Urinary bladder (tissue), 4 donors: ENCODE data around the gene PCSK6. TPM values are rescaled to one million over a fixed set of nuclear protein-coding genes. Genes with fewer than 3 reads are reported as not detected.

Source experiments
- DNase-seq: peaks from one replicate; pipeline ENCODE4 v3.0.0-alpha.2; 2015; ENCODE audit errors: extremely low spot score
- H3K27ac ChIP-seq: one replicate; pipeline ENCODE4 v1.5.1; 2013; ENCODE audit warnings: low read depth, mild to moderate bottlenecking, moderate library complexity
- H3K36me3 ChIP-seq: one replicate; pipeline ENCODE4 v1.6.1; 2013; ENCODE audit warnings: mild to moderate bottlenecking, moderate library complexity; ENCODE audit not compliant: insufficient read depth
- H3K4me1 ChIP-seq: one replicate; pipeline ENCODE4 v1.6.1; 2013; ENCODE audit warnings: mild to moderate bottlenecking, moderate library complexity; ENCODE audit not compliant: insufficient read depth
- H3K4me3 ChIP-seq: one replicate; pipeline ENCODE4 v1.5.1; 2013; ENCODE audit warnings: low read depth, low read length
- WGBS: extraction: QIAGEN DNeasy Blood & Tissue Kit; methylation state at CpG from one replicate; pipeline ENCODE4 v1.1.7; 2013; 5-methylcytosine and 5-hydroxymethylcytosine counted together
- polyA plus RNA-seq: library from polyadenylated mRNA; stranded (reverse); fragments of 200-250 nt; gene quantifications from one replicate; pipeline ENCODE4 v1.2.3, GENCODE V29; 2013
- total RNA-seq: library from RNA; depleted of rRNA; stranded (reverse); fragments of >200 nt; gene quantifications from one replicate; pipeline ENCODE4 v1.2.3, GENCODE V29; 2014
- donor health status: healthy with polysubstance abuse.
- donor health status: healthy.

PCSK6 gene
- total and polyA plus RNA-seq, 2 donors: 2.5 to 14.1 TPM

DNA sequence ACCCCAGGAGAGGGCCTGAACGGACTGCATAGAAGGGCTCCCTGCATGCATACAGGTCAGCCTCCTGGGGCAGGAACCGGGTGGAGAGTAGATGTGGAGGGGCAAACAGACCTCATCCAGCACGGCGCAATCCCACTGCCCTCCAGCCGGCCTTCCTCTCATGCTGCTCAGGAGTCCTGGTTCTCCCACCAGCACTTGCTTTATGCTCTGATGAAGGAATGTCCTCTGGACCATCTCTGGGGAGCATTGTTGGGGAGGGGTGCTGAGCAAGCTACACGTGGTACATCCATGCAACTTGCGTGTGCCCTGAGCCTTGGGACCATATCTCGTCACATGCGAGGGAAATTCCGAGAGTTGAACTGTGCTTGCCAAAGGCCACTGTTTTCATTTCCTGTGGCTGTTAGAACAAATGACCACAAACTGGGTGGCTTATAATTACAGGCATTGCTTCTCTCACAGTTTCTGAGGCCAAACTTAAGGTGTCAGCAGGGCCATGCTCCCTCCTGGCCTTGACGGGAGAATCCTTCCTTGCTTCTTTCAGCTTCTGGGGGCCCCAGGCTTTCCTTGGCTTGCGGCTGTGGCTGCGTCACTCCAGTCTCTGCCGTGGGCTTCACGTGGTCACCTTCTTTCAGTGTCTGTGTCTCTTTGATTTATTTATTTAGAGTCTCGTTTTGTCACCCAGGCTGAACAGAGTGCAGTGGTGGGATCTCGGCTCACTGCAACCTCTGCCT lies 224.4 kb downstream of the PCSK6 start:
- no peak overlapping the region for H3K27ac ChIP-seq
- DNase-seq: no peak
- H3K4me1 ChIP-seq: no peaks in the 10 kb centered on the region
- H3K4me3 ChIP-seq: no peak overlapping the region
- no peaks in the 10 kb centered on the region for H3K36me3 ChIP-seq
- 85% methylated on average over 17 of the region's 17 CpGs for WGBS

DNA sequence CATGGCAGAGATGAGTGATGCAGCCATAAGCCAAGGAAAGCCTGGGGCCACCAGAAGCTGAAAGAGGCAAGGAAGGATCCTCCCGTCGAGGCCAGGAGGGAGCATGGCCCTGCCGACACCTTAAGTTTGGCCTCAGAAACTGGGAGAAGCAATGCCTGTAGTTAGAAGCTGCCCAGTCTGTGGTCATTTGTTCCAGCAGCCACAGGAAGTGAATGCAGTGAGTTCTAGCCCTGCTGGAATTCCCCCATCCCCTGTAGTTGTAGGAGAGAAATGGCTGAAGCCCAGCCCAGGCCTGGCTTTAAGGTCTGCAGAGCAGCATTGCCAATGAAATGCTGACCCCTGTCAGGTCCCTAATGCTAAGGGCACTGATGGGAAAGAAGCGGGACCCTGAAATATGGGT lies 225.5 kb downstream of the PCSK6 start:
- WGBS: 93% methylated on average over 4 of the region's 4 CpGs
- no peak overlapping the region for H3K27ac ChIP-seq
- no peak for DNase-seq

DNA sequence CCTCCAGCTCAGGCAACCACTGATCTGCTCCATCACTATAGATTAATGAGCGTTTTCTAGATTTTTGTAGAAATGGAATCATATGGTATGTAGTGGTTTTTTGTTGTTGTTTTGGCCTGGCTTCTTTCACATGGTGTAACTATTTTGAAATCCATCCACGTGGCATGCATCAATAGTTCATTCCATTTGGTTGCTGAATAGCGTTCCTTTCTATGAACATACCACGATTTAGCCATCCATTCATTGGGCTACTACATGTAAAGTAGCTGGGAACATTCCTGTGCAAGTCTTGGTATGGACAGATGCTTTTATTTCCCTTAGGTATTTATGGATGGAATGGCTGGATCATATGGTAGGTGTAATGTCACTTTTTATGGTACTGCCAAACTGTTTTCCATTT lies 227.0 kb downstream of the PCSK6 start:
- 84% methylated on average over 4 of the region's 4 CpGs for WGBS
- H3K36me3 ChIP-seq: no peaks in the 10 kb centered on the region
- no peak for DNase-seq
- H3K27ac ChIP-seq: no peak overlapping the region
- H3K4me1 ChIP-seq: no peaks in the 10 kb centered on the region
- H3K4me3 ChIP-seq: no peak overlapping the region

More for the DNA sequence above, 225.5 kb downstream of the PCSK6 start:
- Histone ChIP-seq H3K36me3 (no peaks in the 10 kb centered on the region), H3K4me1 (no peaks in the 10 kb centered on the region), H3K4me3 (no peak overlapping the region)

DNA sequence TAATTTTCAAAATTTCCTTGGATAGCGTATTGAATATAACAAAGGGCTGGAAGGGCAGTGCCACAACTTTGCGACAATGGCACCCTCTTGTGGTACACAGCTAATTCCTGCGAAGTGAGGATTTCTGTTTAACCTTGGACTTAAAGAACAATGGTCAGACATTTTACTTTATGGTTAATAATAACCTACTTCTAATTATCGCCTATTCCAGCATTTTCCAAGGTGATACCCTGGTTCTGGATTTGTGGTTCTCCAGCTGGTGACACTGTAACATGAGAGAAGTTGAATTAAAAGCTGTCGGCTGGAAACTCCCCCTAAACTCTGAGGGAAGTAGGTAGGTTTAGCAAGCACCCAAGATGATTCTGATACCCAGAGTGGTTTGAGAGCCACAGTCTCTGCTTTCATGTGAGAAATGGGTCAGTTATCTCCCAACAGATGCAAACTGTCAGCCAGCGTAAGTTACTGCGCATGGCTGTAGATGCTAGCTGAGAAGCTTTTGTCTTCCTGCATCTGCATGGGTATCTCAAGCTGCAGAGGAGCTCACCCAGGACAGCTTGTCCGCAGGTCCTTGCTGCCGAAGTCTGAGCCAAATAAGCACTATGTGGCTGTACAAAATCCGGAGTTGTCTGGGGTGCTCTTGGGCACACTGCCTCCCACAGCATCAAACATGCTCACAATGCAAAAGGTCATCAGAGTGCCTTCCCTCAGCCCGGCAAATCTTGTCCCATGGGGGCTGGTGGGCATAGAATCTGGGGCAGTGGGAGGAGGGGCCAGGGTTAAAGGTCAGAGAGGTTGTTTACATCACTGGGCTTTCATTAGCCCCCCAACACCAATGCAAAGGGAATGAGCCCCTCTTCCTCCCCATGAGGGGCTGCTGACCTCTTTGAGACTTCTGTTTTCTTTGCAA lies 231.0 kb downstream of the PCSK6 start:
- no peak overlapping the region for H3K4me3 ChIP-seq
- DNase-seq: no peak
- WGBS: 28% methylated on average over 11 of the region's 11 CpGs
- H3K36me3 ChIP-seq: no peaks in the 10 kb centered on the region
- H3K4me1 ChIP-seq: no peaks in the 10 kb centered on the region
- H3K27ac ChIP-seq: no peak overlapping the region

DNA sequence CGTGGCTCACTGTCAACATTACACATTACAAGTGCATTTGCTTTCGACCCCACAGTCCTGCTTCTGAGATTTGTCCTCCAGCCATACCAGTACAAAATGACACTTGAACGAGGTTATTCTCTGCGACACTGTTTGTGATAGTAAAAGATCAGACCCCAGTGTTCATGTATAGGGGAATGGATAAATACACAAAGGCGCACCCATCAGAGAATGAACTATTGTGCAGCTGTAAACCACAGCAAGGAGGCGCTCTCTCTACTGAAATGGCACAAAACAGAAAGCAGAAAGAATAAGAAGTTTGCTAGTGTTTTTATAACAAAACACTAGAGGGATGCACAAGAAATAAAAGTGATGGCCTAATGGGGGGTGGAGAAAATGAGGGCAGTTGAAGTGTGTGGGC lies 232.8 kb downstream of the PCSK6 start:
- 89% methylated on average over 6 of the region's 6 CpGs for WGBS

DNA sequence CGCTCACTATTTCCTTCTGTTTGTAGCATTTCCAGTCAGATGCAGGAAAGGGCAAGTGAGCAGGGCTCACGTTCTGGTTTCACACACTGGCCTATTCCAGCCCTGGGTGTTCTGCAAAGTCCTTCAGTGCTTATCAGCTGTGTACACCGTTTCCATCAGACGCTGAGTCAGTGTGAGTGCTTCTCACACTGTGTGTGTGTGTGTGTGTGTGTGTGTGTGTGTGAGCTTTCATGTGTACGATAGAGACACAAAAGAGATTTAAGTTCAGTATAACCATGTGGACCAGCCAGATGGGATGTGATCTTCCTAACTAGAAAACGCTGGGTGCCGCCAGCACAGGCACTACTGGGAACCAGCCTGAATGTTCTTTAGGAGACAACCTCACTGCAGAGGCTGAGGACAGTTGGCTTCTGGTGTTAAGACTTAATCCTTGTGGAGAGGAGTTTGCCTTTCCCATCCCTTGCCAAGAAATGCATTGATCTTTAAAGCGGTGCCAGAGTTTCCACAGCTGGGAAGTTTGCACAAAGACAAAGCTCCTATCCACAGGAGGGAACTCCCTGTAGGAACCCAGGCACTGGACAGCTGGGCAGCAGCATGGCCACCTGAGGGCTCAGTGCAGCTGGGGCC lies 233.8 kb downstream of the PCSK6 start:
- H3K27ac ChIP-seq: no peak overlapping the region
- 35% methylated on average over 8 of the region's 8 CpGs for WGBS
- no peaks in the 10 kb centered on the region for H3K36me3 ChIP-seq
- no peaks in the 10 kb centered on the region for H3K4me1 ChIP-seq
- no peak overlapping the region for H3K4me3 ChIP-seq
- no peak for DNase-seq

More for the DNA sequence above, 232.8 kb downstream of the PCSK6 start:
- Histone ChIP-seq H3K27ac (no peak overlapping the region), H3K4me3 (no peak overlapping the region), H3K36me3 (no peaks in the 10 kb centered on the region), H3K4me1 (no peaks in the 10 kb centered on the region)
- DNase-seq: no peak

DNA sequence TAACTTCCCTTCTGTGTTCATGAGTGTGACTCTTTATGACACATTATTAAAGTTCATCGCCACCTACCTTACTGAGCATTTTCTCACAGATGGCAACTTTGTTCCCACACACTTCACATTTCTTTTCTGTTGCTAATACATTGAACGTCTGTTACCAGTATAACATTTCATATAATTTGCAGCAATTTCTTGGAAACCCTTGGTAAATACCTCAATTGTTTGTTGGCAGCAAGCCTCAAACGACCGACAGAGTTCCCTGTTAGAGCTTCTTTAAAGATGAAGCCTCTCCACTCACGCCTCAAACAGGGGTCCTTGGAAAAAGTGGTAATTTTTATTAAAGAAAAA lies 234.5 kb downstream of the PCSK6 start:
- 63% methylated on average over 5 of the region's 5 CpGs for WGBS
- DNase-seq: no peak
- no peak overlapping the region for H3K4me3 ChIP-seq
- no peak overlapping the region for H3K27ac ChIP-seq
- no peaks in the 10 kb centered on the region for H3K36me3 ChIP-seq
- H3K4me1 ChIP-seq: no peaks in the 10 kb centered on the region

DNA sequence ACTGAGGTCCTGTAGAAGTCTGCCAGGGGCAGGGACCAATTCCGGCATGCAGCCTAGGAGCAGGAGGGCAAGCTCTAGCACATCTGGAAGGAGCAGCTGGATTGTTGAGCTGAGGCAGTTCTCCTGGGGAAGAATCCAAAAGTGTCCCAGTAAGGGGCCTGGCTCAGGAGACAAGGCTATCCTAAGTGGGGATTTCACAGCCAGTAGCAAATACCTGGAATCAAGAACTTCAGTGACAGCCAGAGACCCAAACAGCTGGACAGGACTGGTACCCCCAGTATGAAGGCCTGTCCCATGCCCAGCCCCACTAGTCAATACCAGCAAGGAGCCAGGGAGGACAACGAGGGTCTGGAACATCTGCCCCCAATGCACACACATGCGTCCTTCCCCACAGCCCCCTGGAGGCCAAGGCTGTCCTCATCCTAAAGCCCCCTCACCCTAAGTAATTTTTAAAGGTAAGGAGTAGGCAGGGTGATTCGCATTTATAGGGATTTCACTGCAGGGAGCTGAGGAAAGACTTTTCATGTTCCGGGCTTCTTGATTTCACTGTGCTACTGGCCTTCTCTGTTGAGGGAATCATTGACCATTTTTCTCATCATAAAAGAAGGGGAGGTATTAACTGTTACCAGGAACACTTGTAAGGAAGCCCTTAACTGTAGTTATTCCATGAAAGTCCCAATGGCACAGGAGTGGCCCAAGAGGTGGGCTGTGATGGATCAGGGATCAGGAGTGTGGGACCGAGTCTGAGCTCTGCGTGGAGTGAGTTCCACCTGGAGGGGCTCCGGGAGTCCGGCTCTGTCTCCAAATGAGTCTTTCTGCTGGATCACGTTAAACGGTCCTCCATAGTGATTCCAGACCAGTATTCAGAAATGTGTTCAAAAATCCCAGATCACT lies 235.1 kb downstream of the PCSK6 start:
- no peaks in the 10 kb centered on the region for H3K36me3 ChIP-seq

More for the DNA sequence above, 235.1 kb downstream of the PCSK6 start:
- WGBS: 90% methylated on average over 11 of the region's 11 CpGs
- Histone ChIP-seq H3K4me3 (no peak overlapping the region), H3K27ac (no peak overlapping the region), H3K4me1 (no peaks in the 10 kb centered on the region)
- DNase-seq: no peak

Other genes with a start within 250 kb of the PCSK6 start
- 42.6 TPM for gene CHSY1, start 237.7 kb downstream of the PCSK6 start, total RNA-seq
- 18.7 TPM for gene CHSY1, start 237.7 kb downstream of the PCSK6 start, polyA plus RNA-seq
- 40.7 TPM for gene SELENOS, start 212.2 kb downstream of the PCSK6 start, total RNA-seq
- 87.5 TPM for gene SELENOS, start 212.2 kb downstream of the PCSK6 start, polyA plus RNA-seq
- gene SNRPA1, start 194.5 kb downstream of the PCSK6 start, total RNA-seq: 18.5 TPM
- 32.2 TPM for gene SNRPA1, start 194.5 kb downstream of the PCSK6 start, polyA plus RNA-seq
- 57.0 TPM for gene TM2D3, start 162.7 kb upstream of the PCSK6 start, total RNA-seq
- gene TM2D3, start 162.7 kb upstream of the PCSK6 start, polyA plus RNA-seq: 52.0 TPM
- 31.2 TPM for gene TARS3, start 234.8 kb upstream of the PCSK6 start, total RNA-seq
- gene TARS3, start 234.8 kb upstream of the PCSK6 start, polyA plus RNA-seq: 11.0 TPM